K562 (cell line): ENCODE measurements around the gene JAG2. TPM values are rescaled to one million over a fixed set of nuclear protein-coding genes. Genes with fewer than 3 reads are reported as not detected.

ENCODE experiments used
- ATAC-seq: fragments of 200-7000 bp; cut with Tn5 transposase; 3 replicates; pipeline ENCODE4 v1.9.1; 2020; ENCODE audit warnings: moderate library complexity
- BruUV-seq: library from RNA; stranded (reverse); fragments of 400-500 nt; replicated peaks from 2 replicates; lab custom pipeline; 2021; lab: Mats Ljungman, UMichigan
- CTCF ChIA-PET: fragments of 300-600 bp; formaldehyde crosslinking; extraction: SDS; loops from one replicate; lab custom pipeline; 2021; ENCODE audit warnings: low intra/inter-chr PET ratio; lab: Yijun Ruan, JAX
- POLR2A ChIA-PET: fragments of 300-600, 350-650 bp; sonication (Branson Sonifier 250); formaldehyde crosslinking; extraction: SDS; loops from one replicate; lab custom pipeline; 2021; ENCODE audit warnings: antibody characterized with exemption, inconsistent platforms; lab: Yijun Ruan, JAX
- DNase-seq, 4 experiments: peaks; one replicate each; pipeline versions ENCODE4 v3.0.0 to v3.0.0-alpha.2; 2011 to 2018; ENCODE audit warnings: low spot score in 3 of 4, mixed read lengths in 3 of 4; ENCODE audit errors: extremely low read depth in 1 of 4
- FAIRE-seq: peaks from 2 replicates; lab custom pipeline; 2011; peaks lifted over from hg19 to GRCh38; lab: Jason Lieb, UNC
- H2AFZ ChIP-seq: 2 replicates; pipeline ENCODE4 v1.6.0; 2011; ENCODE audit warnings: low read depth, low read length, control low read depth, inconsistent platforms
- H3K27ac ChIP-seq: fragments of 200-600 bp; 3 replicates; pipeline ENCODE4 v1.8.0; 2011; ENCODE audit warnings: low read depth, mild to moderate bottlenecking, control low read depth, inconsistent platforms, low read length, moderate library complexity, mixed read lengths; ENCODE audit errors: extremely low read depth
- H3K27me3 ChIP-seq, 2 experiments: fragments of 300-600 bp in 1 of 2; 2 replicates in 1 of 2; 3 replicates in 1 of 2; pipeline versions ENCODE4 v1.6.0 to v1.8.0; 2011; ENCODE audit warnings: inconsistent platforms in 2 of 2, low read length in 2 of 2, mild to moderate bottlenecking in 1 of 2, mixed read lengths in 1 of 2, moderate library complexity in 1 of 2; ENCODE audit not compliant: control insufficient read depth in 2 of 2, insufficient read depth in 2 of 2
- H3K36me3 ChIP-seq: fragments of 300-600 bp; 3 replicates; pipeline ENCODE4 v1.8.0; 2011; ENCODE audit warnings: mild to moderate bottlenecking, low read length, inconsistent platforms; ENCODE audit not compliant: control insufficient read depth, insufficient read depth
- H3K4me1 ChIP-seq, 2 experiments: fragments of 200-600 bp in 1 of 2; replicated peaks in 1 of 2; 2 replicates in 1 of 2; 3 replicates in 1 of 2; pipeline versions ENCODE4 v1.5.1 to v1.8.0; 2011; ENCODE audit warnings: inconsistent platforms in 2 of 2, low read length in 2 of 2, mild to moderate bottlenecking in 1 of 2, mixed read lengths in 1 of 2, moderate library complexity in 1 of 2; ENCODE audit not compliant: control insufficient read depth in 2 of 2, insufficient read depth in 2 of 2
- H3K4me2 ChIP-seq: 2 replicates; pipeline ENCODE4 v1.6.1; 2011; ENCODE audit warnings: low read length, control low read depth, inconsistent platforms, mixed read lengths; ENCODE audit not compliant: insufficient read depth
- H3K4me3 ChIP-seq: fragments of 200-600 bp; sonication (generic), shearing (Covaris generic); 2 replicates; pipeline ENCODE4 v1.5.1; 2016; ENCODE audit warnings: control low read depth, inconsistent platforms
- H3K79me2 ChIP-seq: fragments of 200-600 bp; 3 replicates; pipeline ENCODE4 v1.8.0; 2011; ENCODE audit warnings: low read length, inconsistent platforms; ENCODE audit not compliant: control insufficient read depth, insufficient read depth
- H3K9ac ChIP-seq, 2 experiments: 2 replicates each; pipeline versions ENCODE4 v1.6.0 to v1.6.1; 2011; ENCODE audit warnings: low read depth in 2 of 2, low read length in 2 of 2, control low read depth in 1 of 2, inconsistent platforms in 1 of 2, mild to moderate bottlenecking in 1 of 2, mixed read lengths in 1 of 2; ENCODE audit not compliant: insufficient read depth in 1 of 2
- H3K9me1 ChIP-seq: one replicate; pipeline ENCODE4 v1.6.0; 2011; ENCODE audit warnings: inconsistent platforms, mild to moderate bottlenecking, low read length, moderate library complexity; ENCODE audit not compliant: control insufficient read depth, insufficient read depth
- H3K9me3 ChIP-seq: replicated peaks from 2 replicates; pipeline ENCODE4 v1.5.1; 2011; ENCODE audit warnings: low read depth, low read length, inconsistent platforms; ENCODE audit not compliant: control insufficient read depth, insufficient read depth
- H4K20me1 ChIP-seq: replicated peaks from 2 replicates; pipeline ENCODE4 v1.6.1; 2011; ENCODE audit warnings: low read length, inconsistent platforms, mixed read lengths; ENCODE audit not compliant: control insufficient read depth, insufficient read depth
- ARID1B ChIP-seq: fragments of 450-650 bp; IDR thresholded peaks from 2 replicates; pipeline ENCODE4 v1.6.1; 2016; ENCODE audit warnings: antibody characterized with exemption, mild to moderate bottlenecking, inconsistent platforms
- DACH1 ChIP-seq: fragments of 450-650 bp; IDR thresholded peaks from 2 replicates; pipeline ENCODE4 v1.6.1; 2018; ENCODE audit not compliant: partially characterized antibody
- ERF ChIP-seq: fragments of 450-650 bp; formaldehyde crosslinking; IDR thresholded peaks from 2 replicates; pipeline ENCODE4 v1.4.0; 2020; ENCODE audit warnings: mild to moderate bottlenecking, mixed read lengths
- MBD2 ChIP-seq: sonication (generic); IDR thresholded peaks from 2 replicates; pipeline ENCODE4 v1.6.1; 2016; ENCODE audit warnings: low read depth, borderline replicate concordance
- SMARCA5 ChIP-seq: fragments of 450-650 bp; IDR thresholded peaks from 2 replicates; pipeline ENCODE4 v1.6.1; 2016
- XRCC4 ChIP-seq: IDR thresholded peaks from one replicate; pipeline ENCODE4 v1.6.1; 2011; ENCODE audit not compliant: insufficient read depth, insufficient read length; ENCODE audit errors: extremely low read depth
- ZBTB33 ChIP-seq: sonication (generic); formaldehyde crosslinking; IDR thresholded peaks from 2 replicates; pipeline ENCODE4 v1.8.1; 2023; ENCODE audit warnings: mild to moderate bottlenecking, missing genetic modification reagents
- WGBS: fragments of 100-300 bp; shearing (Covaris generic); methylation state at CpG from one replicate; pipeline ENCODE4 v1.1.6; 2016; ENCODE audit warnings: low coverage, mixed read lengths; ENCODE audit not compliant: insufficient coverage; ENCODE audit errors: missing lambda C conversion rate; 5-methylcytosine and 5-hydroxymethylcytosine counted together
- in situ Hi-C: fragments of 300-500 bp; cut with MboI; formaldehyde crosslinking; loops from 4 replicates; pipeline ENCODE4 v1.15.0; 2018; ENCODE audit warnings: inconsistent platforms, mixed read lengths
- intact Hi-C: fragments of 100-400 bp; cut with micrococcal nuclease; formaldehyde crosslinking; loops from 2 replicates; pipeline ENCODE4 v1.14.2; 2022
- polyA plus RNA-seq, 8 experiments: library from polyadenylated mRNA; depleted of rRNA in 4 of 8; stranded (reverse) in 5 of 8; unstranded in 3 of 8; fragments of >200 nt; fragmentation: Nextera tagmentation in 2 of 8; fragmentation: Illumina TruSeq in 1 of 8; extraction: Ambion mirVana in 2 of 8; extraction: Trizol in 1 of 8; gene quantifications; 2 replicates each; pipeline versions ENCODE4 v1.2.1 to v1.2.3, GENCODE V29; 2011 to 2014; ENCODE audit warnings: inconsistent platforms in 1 of 8, missing spikeins in 1 of 8
- total RNA-seq, 7 experiments: library from RNA; depleted of rRNA in 6 of 7; stranded (reverse); fragments of >200 nt in 6 of 7; fragmentation: Illumina TruSeq in 2 of 7; extraction: Trizol in 2 of 7; gene quantifications; 2 replicates each; pipeline versions ENCODE4 v1.2.1 to v1.2.3, GENCODE V29; 2011 to 2021; ENCODE audit warnings: low replicate concordance in 1 of 7

The JAG2 gene
- total and polyA plus RNA-seq, 9 of the 15 experiments (the other 6 are each of a cell fraction or from before 2014, with no cell fraction given): 0.25 to 48.4 (median 8.6) TPM

- peaks cover 11% of the 10 kb centered on the region for H4K20me1 ChIP-seq
- in situ Hi-C loops: no loop called here
- ATAC-seq (no peak), DNase-seq (no peak), FAIRE-seq (no peak)
- H3K4me1 ChIP-seq: peaks cover 0 to 47% of the 10 kb centered on the region in 2 experiments; a peak in 2 of 5 replicates
- peaks cover 24% of the 10 kb centered on the region for H3K79me2 ChIP-seq
- intact Hi-C loops: no loop called here
- H3K9me3 ChIP-seq: no peaks in the 10 kb centered on the region
- BruUV-seq: no TSS peak
- peaks cover 4% of the 10 kb centered on the region for H3K9me1 ChIP-seq
- WGBS: 85% methylated on average over 9 of the region's 14 CpGs
- POLR2A ChIA-PET: interaction anchor here (0.6 kb wide), 1 partner anchor 131 kb away, joined by 3 read pairs; no protein-coding TSS in a partner anchor
- no peaks in the 10 kb centered on the region for H3K27me3 ChIP-seq
- H3K27ac ChIP-seq: no peak overlapping the region
- H3K4me3 ChIP-seq: no peak overlapping the region
- H3K36me3 ChIP-seq: peaks cover 7% of the 10 kb centered on the region; the same call in 1 of the 3 replicates
- TF ChIP-seq SMARCA5: no peak
- TF ChIP-seq ERF (CRISPR knock-in tag): no peak
- no peak for TF ChIP-seq MBD2
- peak; percentile 59; the same call in 1 of the 2 replicates for TF ChIP-seq ZBTB33 (CRISPR knock-in tag)
- TF ChIP-seq XRCC4: no peak
- no peak for TF ChIP-seq DACH1
- TF ChIP-seq ARID1B: no peak
- H3K9ac ChIP-seq: no peak overlapping the region; a peak in 1 of 4 replicates
- CTCF ChIA-PET: no interaction called here
- no peak overlapping the region for H3K4me2 ChIP-seq
- H2AFZ ChIP-seq: no peak overlapping the region
Observed at GRCh38 chr14:105159344-105159743, 9.2 kb downstream of the JAG2 start.
